BJ (cell line): ENCODE results near the gene CD300H. TPM values are rescaled to one million over a fixed set of nuclear protein-coding genes. Genes with fewer than 3 reads are reported as not detected.
A peak's percentile ranks its signal among the peaks of the same experiment; 100 is the strongest.

Experiments
- CTCF ChIA-PET: fragments of 350-600 bp; formaldehyde crosslinking; extraction: SDS; loops from one replicate; lab custom pipeline; 2021; ENCODE audit warnings: antibody characterized with exemption, inconsistent platforms; lab: Yijun Ruan, JAX
- POLR2A ChIA-PET: fragments of 300-600 bp; sonication (Branson Sonifier 250); formaldehyde crosslinking; extraction: SDS; loops from one replicate; lab custom pipeline; 2021; ENCODE audit warnings: antibody characterized with exemption; lab: Charles Lee
- DNase-seq: peaks from one replicate; pipeline ENCODE4 v3.0.0-alpha.2; 2011; ENCODE audit warnings: low read depth
- H3K27me3 ChIP-seq: 2 replicates; pipeline ENCODE4 v1.6.0; 2011; ENCODE audit warnings: low read length; ENCODE audit not compliant: control insufficient read depth, insufficient read depth
- H3K36me3 ChIP-seq: 2 replicates; pipeline ENCODE4 v1.5.1; 2011; ENCODE audit warnings: low read length; ENCODE audit not compliant: control insufficient read depth, insufficient read depth
- H3K4me3 ChIP-seq: 2 replicates; pipeline ENCODE4 v1.5.1; 2011; ENCODE audit warnings: low read depth, mild to moderate bottlenecking, control low read depth, low read length
- polyA plus RNA-seq: library from polyadenylated mRNA; depleted of rRNA; stranded (reverse); fragments of >200 nt; gene quantifications from 2 replicates; pipeline ENCODE4 v1.2.3, GENCODE V29; 2011
- TF ChIP-seq, protein P1 (sequence below): IDR thresholded peaks from 2 replicates; pipeline ENCODE4 v1.5.1; 2011; ENCODE audit warnings: low read depth, mild to moderate bottlenecking, control low read depth, inconsistent platforms, low read length, moderate library complexity; ENCODE audit not compliant: insufficient read depth

Gene CD300H
- polyA plus RNA-seq, 1 experiment = not detected

DNA sequence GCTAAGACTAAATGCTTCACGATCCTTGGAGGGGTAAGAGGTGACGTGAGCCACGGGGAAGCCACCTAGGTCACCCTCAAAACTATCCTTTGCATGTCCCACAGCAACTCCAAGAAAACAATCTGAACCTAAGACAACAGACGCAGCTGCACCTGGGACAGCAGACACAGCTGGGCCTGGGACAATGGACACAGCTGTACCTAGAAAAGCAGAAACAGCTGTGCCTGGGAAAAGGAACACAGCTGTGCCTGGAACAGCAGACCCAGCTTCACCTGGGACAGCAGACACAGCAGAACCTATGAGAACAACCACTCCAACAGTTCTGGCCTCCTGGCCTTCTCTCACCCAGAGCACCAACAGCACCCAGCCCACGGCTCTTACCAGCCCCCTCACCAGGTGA, 36.4 kb upstream of the CD300H start:
- POLR2A ChIA-PET = no interaction called here
- DNase-seq = no peak
- no peak overlapping the region for H3K4me3 ChIP-seq
- no peaks in the 10 kb centered on the region for H3K36me3 ChIP-seq
- H3K27me3 ChIP-seq = no peaks in the 10 kb centered on the region
- CTCF ChIA-PET = no interaction called here
- TF ChIP-seq, protein P1, sequence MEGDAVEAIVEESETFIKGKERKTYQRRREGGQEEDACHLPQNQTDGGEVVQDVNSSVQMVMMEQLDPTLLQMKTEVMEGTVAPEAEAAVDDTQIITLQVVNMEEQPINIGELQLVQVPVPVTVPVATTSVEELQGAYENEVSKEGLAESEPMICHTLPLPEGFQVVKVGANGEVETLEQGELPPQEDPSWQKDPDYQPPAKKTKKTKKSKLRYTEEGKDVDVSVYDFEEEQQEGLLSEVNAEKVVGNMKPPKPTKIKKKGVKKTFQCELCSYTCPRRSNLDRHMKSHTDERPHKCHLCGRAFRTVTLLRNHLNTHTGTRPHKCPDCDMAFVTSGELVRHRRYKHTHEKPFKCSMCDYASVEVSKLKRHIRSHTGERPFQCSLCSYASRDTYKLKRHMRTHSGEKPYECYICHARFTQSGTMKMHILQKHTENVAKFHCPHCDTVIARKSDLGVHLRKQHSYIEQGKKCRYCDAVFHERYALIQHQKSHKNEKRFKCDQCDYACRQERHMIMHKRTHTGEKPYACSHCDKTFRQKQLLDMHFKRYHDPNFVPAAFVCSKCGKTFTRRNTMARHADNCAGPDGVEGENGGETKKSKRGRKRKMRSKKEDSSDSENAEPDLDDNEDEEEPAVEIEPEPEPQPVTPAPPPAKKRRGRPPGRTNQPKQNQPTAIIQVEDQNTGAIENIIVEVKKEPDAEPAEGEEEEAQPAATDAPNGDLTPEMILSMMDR = no peak

DNA sequence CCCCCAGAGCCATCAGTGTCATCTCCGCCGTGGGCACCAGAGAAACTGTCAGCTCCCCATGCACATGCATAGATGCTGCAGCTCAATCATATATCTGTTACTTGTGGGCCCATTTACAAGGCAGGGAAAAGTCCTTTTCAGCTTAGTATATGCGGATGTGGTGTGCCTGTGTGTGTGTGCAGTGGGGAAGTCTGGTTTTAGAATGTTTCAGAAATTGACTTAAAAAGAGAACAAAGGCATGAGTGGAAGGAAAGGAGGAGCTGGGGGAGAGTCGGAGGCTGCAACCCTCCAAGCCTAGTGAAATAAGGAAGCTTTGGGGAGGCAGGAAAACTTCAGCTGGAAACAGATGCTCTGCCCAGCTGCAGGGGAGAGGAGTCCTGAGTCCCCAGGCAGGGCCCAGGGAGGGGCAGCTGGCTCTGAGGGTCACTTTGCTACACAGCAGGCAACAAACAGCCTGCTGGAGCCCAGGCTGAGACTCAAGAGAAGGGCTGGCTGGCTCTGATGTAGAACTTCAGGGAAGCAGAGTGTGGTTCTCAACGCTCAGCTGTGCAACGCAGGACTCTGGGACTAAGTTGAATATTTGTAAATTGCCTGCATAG, 35.8 kb upstream of the CD300H start:
- no peaks in the 10 kb centered on the region for H3K36me3 ChIP-seq
- no peaks in the 10 kb centered on the region for H3K27me3 ChIP-seq
- no peak for DNase-seq
- CTCF ChIA-PET = interaction anchor here (1.5 kb wide), 1 partner anchor 8 kb away, joined by 4 read pairs; no protein-coding TSS in a partner anchor
- no peak overlapping the region for H3K4me3 ChIP-seq
- TF ChIP-seq, protein P1 = no peak
- POLR2A ChIA-PET = no interaction called here

GRCh38 chr17:74601944-74602572, 34.7 kb upstream of the CD300H start:
- no peaks in the 10 kb centered on the region for H3K36me3 ChIP-seq
- ChIA-PET POLR2A (no interaction called here), CTCF (interaction anchor here (1.5 kb wide), 1 partner anchor 9 kb away, joined by 4 read pairs; no protein-coding TSS in a partner anchor)
- TF ChIP-seq, protein P1 = peak; percentile 42
- DNase-seq = no peak
- H3K4me3 ChIP-seq = no peak overlapping the region
- no peaks in the 10 kb centered on the region for H3K27me3 ChIP-seq

- H3K36me3 ChIP-seq = no peaks in the 10 kb centered on the region
- DNase-seq = no peak
- H3K4me3 ChIP-seq = no peak overlapping the region
- ChIA-PET CTCF (no interaction called here), POLR2A (no interaction called here)
- TF ChIP-seq, protein P1 = no peak
- H3K27me3 ChIP-seq = no peaks in the 10 kb centered on the region
Measured at GRCh38 chr17:74599448-74599939, 32.2 kb upstream of the CD300H start.

GRCh38 chr17:74599023-74599399, 31.7 kb upstream of the CD300H start:
- DNase-seq = no peak
- TF ChIP-seq, protein P1 = no peak
- POLR2A ChIA-PET = no interaction called here
- Histone ChIP-seq H3K27me3 (no peaks in the 10 kb centered on the region), H3K36me3 (no peaks in the 10 kb centered on the region), H3K4me3 (no peak overlapping the region)
- CTCF ChIA-PET = no interaction called here
